ENCODE data around the gene OTX2.

The OTX2 gene

DNA sequence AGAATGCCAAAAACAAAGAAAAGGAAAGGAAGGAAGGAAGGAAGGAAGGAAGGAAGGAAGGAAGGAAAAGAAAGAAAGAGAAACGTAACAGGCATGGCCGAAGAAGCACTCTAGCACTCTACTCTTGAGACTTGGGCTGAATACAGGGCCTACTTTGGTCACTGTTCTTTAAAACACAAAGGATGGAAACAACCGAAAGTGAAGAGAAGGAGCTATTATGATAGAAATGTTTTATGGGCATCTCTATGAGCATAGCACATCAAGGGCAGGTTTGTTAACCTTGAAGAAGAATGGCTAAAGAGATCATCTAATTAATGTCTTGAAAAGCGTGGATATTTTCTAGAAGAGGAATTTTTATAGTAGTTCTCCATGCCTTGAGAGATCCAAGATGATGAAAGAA lies 15.9 kb upstream of the OTX2 start:
- H3K4me1 ChIP-seq (ENCODE audit: control insufficient read depth in 2 of 2, insufficient read depth in 2 of 2, low read length in 2 of 2) = no peaks in the 10 kb centered on the region
- no peaks in the 10 kb centered on the region for H3K36me3 ChIP-seq (ENCODE audit: control insufficient read depth in 2 of 2, insufficient read depth in 2 of 2, low read length in 2 of 2)
- H3K27ac ChIP-seq (ENCODE audit: low read depth in 2 of 2, low read length in 2 of 2) = no peak overlapping the region
- peaks cover 3 to 6% of the 10 kb centered on the region in 2 donors for H3K27me3 ChIP-seq (ENCODE audit: control insufficient read depth in 2 of 2, insufficient read depth in 2 of 2, low read length in 2 of 2)
- no peak overlapping the region for H3K9ac ChIP-seq (ENCODE audit: low read depth in 1 of 2, low read length in 2 of 2)
- no peaks in the 10 kb centered on the region for H3K9me3 ChIP-seq (ENCODE audit: control insufficient read depth in 2 of 2, low read length in 2 of 2)
- no peak overlapping the region for H3K4me3 ChIP-seq (ENCODE audit: low read length in 2 of 2)

GRCh38 chr14:56821805-56822610 lies 11.7 kb upstream of the OTX2 start:
- Histone ChIP-seq H3K4me3 (ENCODE audit: low read length in 2 of 2) (no peak overlapping the region), H3K27ac (ENCODE audit: low read depth in 2 of 2, low read length in 2 of 2) (no peak overlapping the region), H3K9me3 (ENCODE audit: control insufficient read depth in 2 of 2, low read length in 2 of 2) (no peaks in the 10 kb centered on the region), H3K9ac (ENCODE audit: low read depth in 1 of 2, low read length in 2 of 2) (no peak overlapping the region), H3K36me3 (ENCODE audit: control insufficient read depth in 2 of 2, insufficient read depth in 2 of 2, low read length in 2 of 2) (no peaks in the 10 kb centered on the region), H3K27me3 (ENCODE audit: control insufficient read depth in 2 of 2, insufficient read depth in 2 of 2, low read length in 2 of 2) (peaks cover 15 to 24% of the 10 kb centered on the region in 2 donors), H3K4me1 (ENCODE audit: control insufficient read depth in 2 of 2, insufficient read depth in 2 of 2, low read length in 2 of 2) (no peaks in the 10 kb centered on the region)

DNA sequence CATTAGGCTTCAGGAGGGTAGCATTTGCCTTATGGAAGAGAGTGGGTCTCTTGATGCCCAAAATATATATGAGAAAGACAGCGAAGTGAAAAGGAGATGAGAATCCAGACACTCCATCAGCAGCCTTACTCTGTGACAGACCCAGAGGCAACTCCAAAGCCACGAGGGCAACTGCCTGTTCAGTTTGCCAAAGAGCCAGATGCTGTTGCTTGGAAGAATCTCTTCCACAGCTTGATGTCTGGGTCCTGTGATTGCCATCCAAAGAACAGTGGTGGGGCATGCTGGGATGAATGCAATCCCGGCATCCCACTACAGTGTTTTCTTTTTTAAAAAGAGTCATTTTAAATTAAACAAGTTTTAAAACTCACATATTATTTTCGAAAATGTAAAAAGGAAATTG lies 10.9 kb upstream of the OTX2 start:
- H3K9me3 ChIP-seq (ENCODE audit: control insufficient read depth in 2 of 2, low read length in 2 of 2) = no peaks in the 10 kb centered on the region
- peaks cover 15 to 32% of the 10 kb centered on the region in 2 donors for H3K27me3 ChIP-seq (ENCODE audit: control insufficient read depth in 2 of 2, insufficient read depth in 2 of 2, low read length in 2 of 2)
- no peaks in the 10 kb centered on the region for H3K36me3 ChIP-seq (ENCODE audit: control insufficient read depth in 2 of 2, insufficient read depth in 2 of 2, low read length in 2 of 2)
- no peak overlapping the region for H3K27ac ChIP-seq (ENCODE audit: low read depth in 2 of 2, low read length in 2 of 2)
- no peak overlapping the region for H3K4me3 ChIP-seq (ENCODE audit: low read length in 2 of 2)
- no peaks in the 10 kb centered on the region for H3K4me1 ChIP-seq (ENCODE audit: control insufficient read depth in 2 of 2, insufficient read depth in 2 of 2, low read length in 2 of 2)
- H3K9ac ChIP-seq (ENCODE audit: low read depth in 1 of 2, low read length in 2 of 2) = no peak overlapping the region

DNA sequence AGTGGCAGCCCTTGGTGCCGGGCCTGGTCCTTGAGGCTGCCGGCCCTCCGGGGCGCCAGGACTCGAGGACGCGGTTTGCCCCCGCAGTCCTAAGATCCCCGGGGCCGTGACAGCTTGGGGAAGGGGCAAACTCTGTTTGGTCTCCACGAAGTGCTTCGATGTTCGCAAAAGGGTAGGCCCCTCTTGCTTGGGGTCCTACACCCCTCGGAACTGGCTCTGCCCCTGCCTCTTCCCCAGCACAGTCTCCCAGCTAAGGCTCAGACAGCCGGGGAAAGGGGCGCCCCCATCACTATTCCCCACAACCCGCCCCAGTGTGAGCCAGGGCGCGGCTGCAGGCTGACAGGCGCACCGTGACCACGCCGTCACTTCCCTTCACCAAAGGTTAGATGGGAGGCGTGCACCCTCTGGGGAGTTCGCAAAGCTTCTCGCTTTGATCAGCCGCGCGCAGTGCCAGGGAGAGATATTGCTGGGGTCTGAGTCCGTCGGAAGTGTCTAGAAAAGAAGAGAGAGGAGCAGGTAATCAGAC lies 7.2 kb upstream of the OTX2 start:
- no peaks in the 10 kb centered on the region for H3K9me3 ChIP-seq (ENCODE audit: control insufficient read depth in 2 of 2, low read length in 2 of 2)
- no peaks in the 10 kb centered on the region for H3K4me1 ChIP-seq (ENCODE audit: control insufficient read depth in 2 of 2, insufficient read depth in 2 of 2, low read length in 2 of 2)
- no peak overlapping the region for H3K4me3 ChIP-seq (ENCODE audit: low read length in 2 of 2)
- H3K9ac ChIP-seq (ENCODE audit: low read depth in 1 of 2, low read length in 2 of 2) = no peak overlapping the region
- H3K27ac ChIP-seq (ENCODE audit: low read depth in 2 of 2, low read length in 2 of 2) = no peak overlapping the region
- H3K36me3 ChIP-seq (ENCODE audit: control insufficient read depth in 2 of 2, insufficient read depth in 2 of 2, low read length in 2 of 2) = no peaks in the 10 kb centered on the region
- peaks cover 27 to 48% of the 10 kb centered on the region in 2 donors for H3K27me3 ChIP-seq (ENCODE audit: control insufficient read depth in 2 of 2, insufficient read depth in 2 of 2, low read length in 2 of 2)

DNA sequence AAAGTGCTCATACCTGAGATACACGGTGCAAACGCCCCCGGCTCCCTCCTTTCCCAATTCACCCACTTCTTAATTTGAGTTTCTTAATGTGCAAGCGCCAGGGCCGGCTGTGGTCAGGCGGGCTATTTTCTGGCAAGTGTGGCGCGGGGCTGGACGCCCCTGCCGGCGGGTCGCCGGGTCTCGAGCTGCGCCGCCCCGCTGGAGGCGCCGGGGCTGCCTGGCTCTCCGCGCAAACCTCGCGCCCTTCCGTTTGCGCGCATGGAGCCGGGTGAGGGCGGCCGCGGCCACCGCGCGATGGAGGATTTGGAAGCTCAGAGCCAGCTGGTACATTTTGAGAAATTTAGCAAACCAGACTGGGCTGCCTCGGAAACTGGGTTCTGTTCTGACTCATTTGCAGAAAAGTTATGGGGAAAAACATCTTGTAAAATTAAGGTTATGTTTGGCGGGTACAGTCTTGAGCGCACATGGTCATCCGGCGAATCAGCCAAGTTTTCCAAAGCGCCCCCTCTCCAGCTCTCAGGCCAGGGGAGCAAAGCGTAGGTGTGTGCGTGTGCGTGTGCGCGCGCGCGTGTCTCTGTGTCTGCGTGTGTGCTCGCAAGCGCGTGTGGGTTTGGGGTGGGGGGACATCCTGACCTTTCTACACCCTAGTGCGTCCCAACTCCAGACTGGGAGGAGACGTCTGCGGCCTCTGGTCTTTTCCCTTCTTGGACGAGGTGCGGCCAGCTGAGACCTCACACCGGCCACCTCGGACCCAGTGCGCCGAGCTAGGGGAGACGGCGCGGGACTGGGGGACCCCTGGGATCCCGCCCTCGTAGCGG lies 6.5 kb upstream of the OTX2 start:
- Histone ChIP-seq H3K9me3 (ENCODE audit: control insufficient read depth in 2 of 2, low read length in 2 of 2) (no peaks in the 10 kb centered on the region), H3K36me3 (ENCODE audit: control insufficient read depth in 2 of 2, insufficient read depth in 2 of 2, low read length in 2 of 2) (no peaks in the 10 kb centered on the region), H3K27me3 (ENCODE audit: control insufficient read depth in 2 of 2, insufficient read depth in 2 of 2, low read length in 2 of 2) (peaks cover 32 to 52% of the 10 kb centered on the region in 2 donors), H3K4me1 (ENCODE audit: control insufficient read depth in 2 of 2, insufficient read depth in 2 of 2, low read length in 2 of 2) (no peaks in the 10 kb centered on the region), H3K9ac (ENCODE audit: low read depth in 1 of 2, low read length in 2 of 2) (no peak overlapping the region), H3K27ac (ENCODE audit: low read depth in 2 of 2, low read length in 2 of 2) (no peak overlapping the region), H3K4me3 (ENCODE audit: low read length in 2 of 2) (no peak overlapping the region)

DNA sequence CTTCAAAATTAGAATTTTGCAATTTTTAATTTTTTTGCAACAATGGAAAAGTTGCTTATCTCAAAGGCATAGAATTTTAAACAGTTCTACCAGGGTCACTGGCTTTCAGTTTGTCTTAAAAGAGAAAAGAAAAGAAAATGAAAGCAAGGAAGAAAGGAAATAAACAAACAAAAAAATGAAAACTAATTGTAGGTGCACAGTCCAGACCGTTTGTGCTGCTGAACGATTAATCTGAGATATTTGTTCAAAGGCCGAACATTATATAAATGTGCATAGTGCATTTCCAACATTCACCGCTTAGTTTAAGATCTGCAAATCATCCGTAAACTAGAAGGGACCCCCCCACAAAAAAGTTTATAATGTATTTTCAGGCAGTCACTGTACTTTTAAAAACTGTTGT lies 5.5 kb upstream of the OTX2 start:
- no peak overlapping the region for H3K4me3 ChIP-seq (ENCODE audit: low read length in 2 of 2)
- no peaks in the 10 kb centered on the region for H3K36me3 ChIP-seq (ENCODE audit: control insufficient read depth in 2 of 2, insufficient read depth in 2 of 2, low read length in 2 of 2)
- H3K9me3 ChIP-seq (ENCODE audit: control insufficient read depth in 2 of 2, low read length in 2 of 2) = no peaks in the 10 kb centered on the region
- H3K27ac ChIP-seq (ENCODE audit: low read depth in 2 of 2, low read length in 2 of 2) = no peak overlapping the region
- no peaks in the 10 kb centered on the region for H3K4me1 ChIP-seq (ENCODE audit: control insufficient read depth in 2 of 2, insufficient read depth in 2 of 2, low read length in 2 of 2)
- peaks cover 40 to 54% of the 10 kb centered on the region in 2 donors for H3K27me3 ChIP-seq (ENCODE audit: control insufficient read depth in 2 of 2, insufficient read depth in 2 of 2, low read length in 2 of 2)
- H3K9ac ChIP-seq (ENCODE audit: low read depth in 1 of 2, low read length in 2 of 2) = no peak overlapping the region

GRCh38 chr14:56814969-56815700 lies 4.9 kb upstream of the OTX2 start:
- Histone ChIP-seq H3K9ac (ENCODE audit: low read depth in 1 of 2, low read length in 2 of 2) (no peak overlapping the region), H3K9me3 (ENCODE audit: control insufficient read depth in 2 of 2, low read length in 2 of 2) (no peaks in the 10 kb centered on the region), H3K27me3 (ENCODE audit: control insufficient read depth in 2 of 2, insufficient read depth in 2 of 2, low read length in 2 of 2) (peaks cover 46 to 59% of the 10 kb centered on the region in 2 donors), H3K36me3 (ENCODE audit: control insufficient read depth in 2 of 2, insufficient read depth in 2 of 2, low read length in 2 of 2) (no peaks in the 10 kb centered on the region), H3K27ac (ENCODE audit: low read depth in 2 of 2, low read length in 2 of 2) (no peak overlapping the region), H3K4me1 (ENCODE audit: control insufficient read depth in 2 of 2, insufficient read depth in 2 of 2, low read length in 2 of 2) (no peaks in the 10 kb centered on the region), H3K4me3 (ENCODE audit: low read length in 2 of 2) (no peak overlapping the region)

DNA sequence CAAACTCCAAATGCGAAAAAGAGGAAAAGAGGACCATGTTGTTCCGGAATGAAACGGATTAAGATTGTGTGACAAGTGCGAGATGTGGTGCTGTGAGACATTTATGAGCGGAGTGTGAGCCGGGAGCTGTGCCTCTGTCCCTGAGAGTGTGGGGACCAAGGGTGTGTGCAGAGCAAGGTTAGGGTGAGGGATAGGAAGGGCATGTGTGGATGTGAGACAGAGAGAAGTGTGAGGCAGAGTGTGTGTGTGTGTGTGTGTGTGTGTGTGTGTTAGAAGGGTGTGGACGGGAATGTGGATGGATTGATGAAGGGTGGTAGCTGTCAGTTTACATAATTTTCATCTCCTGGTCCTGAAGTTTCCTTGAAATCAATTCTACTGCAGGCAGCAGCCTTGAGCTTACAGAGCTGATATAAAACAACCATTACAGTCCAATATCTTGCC lies 4.3 kb upstream of the OTX2 start:
- Histone ChIP-seq H3K9ac (ENCODE audit: low read depth in 1 of 2, low read length in 2 of 2) (no peak overlapping the region), H3K27ac (ENCODE audit: low read depth in 2 of 2, low read length in 2 of 2) (no peak overlapping the region), H3K9me3 (ENCODE audit: control insufficient read depth in 2 of 2, low read length in 2 of 2) (no peaks in the 10 kb centered on the region), H3K4me1 (ENCODE audit: control insufficient read depth in 2 of 2, insufficient read depth in 2 of 2, low read length in 2 of 2) (no peaks in the 10 kb centered on the region), H3K27me3 (ENCODE audit: control insufficient read depth in 2 of 2, insufficient read depth in 2 of 2, low read length in 2 of 2) (peaks cover 52 to 65% of the 10 kb centered on the region in 2 donors), H3K4me3 (ENCODE audit: low read length in 2 of 2) (no peak overlapping the region), H3K36me3 (ENCODE audit: control insufficient read depth in 2 of 2, insufficient read depth in 2 of 2, low read length in 2 of 2) (no peaks in the 10 kb centered on the region)

DNA sequence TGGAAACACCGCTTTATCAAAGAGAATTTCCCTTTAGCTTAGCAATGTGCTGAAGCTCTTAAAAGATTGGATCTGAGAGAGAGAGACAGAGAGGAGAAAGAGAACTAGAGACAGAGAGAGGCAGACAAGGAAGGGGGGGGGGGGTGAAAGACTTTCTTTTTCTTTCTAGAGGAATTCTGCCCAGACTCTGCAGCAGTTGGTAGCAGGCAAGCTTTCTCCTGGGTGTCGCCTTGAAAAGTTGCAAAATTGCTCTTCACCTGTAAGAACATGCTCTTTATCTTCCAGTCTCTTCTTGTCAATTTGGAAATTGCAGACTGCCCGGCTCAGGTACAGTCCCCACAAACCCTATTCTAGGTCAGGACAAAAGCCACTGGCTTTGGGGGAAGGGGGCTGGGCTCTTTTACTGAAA lies 2.9 kb upstream of the OTX2 start:
- H3K9ac ChIP-seq (ENCODE audit: low read depth in 1 of 2, low read length in 2 of 2) = no peak overlapping the region
- H3K4me3 ChIP-seq (ENCODE audit: low read length in 2 of 2) = no peak overlapping the region
- H3K36me3 ChIP-seq (ENCODE audit: control insufficient read depth in 2 of 2, insufficient read depth in 2 of 2, low read length in 2 of 2) = no peaks in the 10 kb centered on the region
- H3K27ac ChIP-seq (ENCODE audit: low read depth in 2 of 2, low read length in 2 of 2) = no peak overlapping the region
- no peaks in the 10 kb centered on the region for H3K9me3 ChIP-seq (ENCODE audit: control insufficient read depth in 2 of 2, low read length in 2 of 2)
- H3K4me1 ChIP-seq (ENCODE audit: control insufficient read depth in 2 of 2, insufficient read depth in 2 of 2, low read length in 2 of 2) = no peaks in the 10 kb centered on the region
- peaks cover 59 to 70% of the 10 kb centered on the region in 2 donors for H3K27me3 ChIP-seq (ENCODE audit: control insufficient read depth in 2 of 2, insufficient read depth in 2 of 2, low read length in 2 of 2)
